ENCODE data around the gene DHRSX. TPM values are rescaled to one million over a fixed set of nuclear protein-coding genes. Genes with fewer than 3 reads are reported as not detected.

The DHRSX gene
- total and polyA plus RNA-seq, 2 of the 13 experiments (the other 11 are each of a cell fraction or from before 2014, with no cell fraction given) = 15.5 to 24.3 TPM

DNA sequence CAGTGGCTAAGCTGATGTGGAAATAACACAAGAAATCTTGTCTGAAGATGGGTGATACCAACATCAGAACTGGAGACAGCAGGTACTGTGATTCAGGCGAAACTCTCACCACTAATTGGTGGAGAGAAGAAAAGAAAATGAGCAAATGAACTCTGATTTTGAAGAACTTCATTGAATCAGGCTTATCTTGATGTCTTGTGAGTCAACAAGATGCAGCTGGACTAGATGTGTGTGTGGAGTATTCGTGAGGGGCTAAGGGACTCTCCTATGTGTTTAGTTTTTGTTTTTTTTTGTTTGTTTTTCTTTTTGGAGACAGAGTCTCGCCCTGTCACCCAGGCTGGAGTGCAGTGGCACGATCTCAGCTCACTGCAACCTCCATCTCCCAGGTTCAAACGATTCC lies 131.6 kb downstream of the DHRSX start (continued):
- TF ChIP-seq, protein P1, sequence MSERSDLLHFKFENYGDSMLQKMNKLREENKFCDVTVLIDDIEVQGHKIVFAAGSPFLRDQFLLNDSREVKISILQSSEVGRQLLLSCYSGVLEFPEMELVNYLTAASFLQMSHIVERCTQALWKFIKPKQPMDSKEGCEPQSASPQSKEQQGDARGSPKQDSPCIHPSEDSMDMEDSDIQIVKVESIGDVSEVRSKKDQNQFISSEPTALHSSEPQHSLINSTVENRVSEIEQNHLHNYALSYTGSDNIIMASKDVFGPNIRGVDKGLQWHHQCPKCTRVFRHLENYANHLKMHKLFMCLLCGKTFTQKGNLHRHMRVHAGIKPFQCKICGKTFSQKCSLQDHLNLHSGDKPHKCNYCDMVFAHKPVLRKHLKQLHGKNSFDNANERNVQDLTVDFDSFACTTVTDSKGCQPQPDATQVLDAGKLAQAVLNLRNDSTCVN (CRISPR knock-in tag; IDR thresholded peaks at IDR 0.05; ENCODE audit: borderline replicate concordance) = no peak

DNA sequence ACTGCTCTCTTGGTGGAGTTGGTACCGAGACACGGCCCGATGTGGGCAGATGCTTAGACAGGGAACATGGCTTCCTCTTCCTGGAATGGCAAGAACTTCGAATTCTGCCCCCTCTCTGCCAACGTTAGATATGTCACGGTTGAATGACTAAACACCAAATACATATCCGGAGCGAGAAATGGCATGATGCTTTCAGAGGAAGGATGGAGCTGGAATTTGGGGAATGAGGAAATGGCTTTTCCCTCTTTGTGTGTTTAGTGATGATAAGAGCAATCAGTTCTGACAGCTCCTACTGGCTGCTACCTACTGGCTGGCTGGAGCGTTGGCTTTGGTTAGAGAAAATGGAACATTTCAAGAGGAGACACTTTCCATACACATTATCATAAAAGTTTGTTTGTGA lies 140.0 kb downstream of the DHRSX start:
- intact Hi-C loops (cut with micrococcal nuclease; ENCODE audit: unreplicated experiment) = no loop called here
- ATAC-seq = no peak
- H3K4me2 ChIP-seq (ENCODE audit: low read depth, low read length) = no peak overlapping the region
- ChIA-PET POLR2A (no interaction called here), CTCF (ENCODE audit: low intra/inter-chr PET ratio, low total read pairs) (no interaction called here)
- in situ Hi-C loops (cut with HindIII; ENCODE audit: extremely low pct_ligation_motif_present, low pct_unique_long_range_greater_than_20kb) = no loop called here
- no peak overlapping the region for H3K9ac ChIP-seq (ENCODE audit: insufficient read depth, low read depth, low read length)
- H3K36me3 ChIP-seq (replicated peaks in 1 of 2; ENCODE audit: control insufficient read depth in 1 of 2, insufficient read depth in 2 of 2, low read length in 2 of 2) = no peaks in the 10 kb centered on the region
- no peak overlapping the region for H3K4me3 ChIP-seq (replicated peaks in 1 of 3; ENCODE audit: insufficient read depth in 1 of 3, low read depth in 2 of 3, low read length in 3 of 3)
- FAIRE-seq = no peak
- H2AFZ ChIP-seq (ENCODE audit: low read length) = no peak overlapping the region
- H4K20me1 ChIP-seq (ENCODE audit: insufficient read depth, low read length) = no peaks in the 10 kb centered on the region
- BruUV-seq (replicated peaks) = no TSS peak
- 90% methylated on average over 9 of the region's 9 CpGs for WGBS (ENCODE audit: low lambda C conversion rate)
- no peaks in the 10 kb centered on the region for H3K4me1 ChIP-seq (ENCODE audit: insufficient read depth, low read length)
- H3K79me2 ChIP-seq (ENCODE audit: insufficient read depth, low read length) = no peaks in the 10 kb centered on the region
- peaks cover 11% of the 10 kb centered on the region; the same call in 1 of the 2 replicates for H3K9me3 ChIP-seq (ENCODE audit: low read length)
- H3K27ac ChIP-seq (ENCODE audit: extremely low read length, insufficient read depth, low read length) = no peak overlapping the region
- peak; percentile 34 for TF ChIP-seq TEAD3 (CRISPR knock-in tag; optimal IDR thresholded peaks at IDR 0.05; ENCODE audit: borderline replicate concordance)
- TF ChIP-seq, protein P2, sequence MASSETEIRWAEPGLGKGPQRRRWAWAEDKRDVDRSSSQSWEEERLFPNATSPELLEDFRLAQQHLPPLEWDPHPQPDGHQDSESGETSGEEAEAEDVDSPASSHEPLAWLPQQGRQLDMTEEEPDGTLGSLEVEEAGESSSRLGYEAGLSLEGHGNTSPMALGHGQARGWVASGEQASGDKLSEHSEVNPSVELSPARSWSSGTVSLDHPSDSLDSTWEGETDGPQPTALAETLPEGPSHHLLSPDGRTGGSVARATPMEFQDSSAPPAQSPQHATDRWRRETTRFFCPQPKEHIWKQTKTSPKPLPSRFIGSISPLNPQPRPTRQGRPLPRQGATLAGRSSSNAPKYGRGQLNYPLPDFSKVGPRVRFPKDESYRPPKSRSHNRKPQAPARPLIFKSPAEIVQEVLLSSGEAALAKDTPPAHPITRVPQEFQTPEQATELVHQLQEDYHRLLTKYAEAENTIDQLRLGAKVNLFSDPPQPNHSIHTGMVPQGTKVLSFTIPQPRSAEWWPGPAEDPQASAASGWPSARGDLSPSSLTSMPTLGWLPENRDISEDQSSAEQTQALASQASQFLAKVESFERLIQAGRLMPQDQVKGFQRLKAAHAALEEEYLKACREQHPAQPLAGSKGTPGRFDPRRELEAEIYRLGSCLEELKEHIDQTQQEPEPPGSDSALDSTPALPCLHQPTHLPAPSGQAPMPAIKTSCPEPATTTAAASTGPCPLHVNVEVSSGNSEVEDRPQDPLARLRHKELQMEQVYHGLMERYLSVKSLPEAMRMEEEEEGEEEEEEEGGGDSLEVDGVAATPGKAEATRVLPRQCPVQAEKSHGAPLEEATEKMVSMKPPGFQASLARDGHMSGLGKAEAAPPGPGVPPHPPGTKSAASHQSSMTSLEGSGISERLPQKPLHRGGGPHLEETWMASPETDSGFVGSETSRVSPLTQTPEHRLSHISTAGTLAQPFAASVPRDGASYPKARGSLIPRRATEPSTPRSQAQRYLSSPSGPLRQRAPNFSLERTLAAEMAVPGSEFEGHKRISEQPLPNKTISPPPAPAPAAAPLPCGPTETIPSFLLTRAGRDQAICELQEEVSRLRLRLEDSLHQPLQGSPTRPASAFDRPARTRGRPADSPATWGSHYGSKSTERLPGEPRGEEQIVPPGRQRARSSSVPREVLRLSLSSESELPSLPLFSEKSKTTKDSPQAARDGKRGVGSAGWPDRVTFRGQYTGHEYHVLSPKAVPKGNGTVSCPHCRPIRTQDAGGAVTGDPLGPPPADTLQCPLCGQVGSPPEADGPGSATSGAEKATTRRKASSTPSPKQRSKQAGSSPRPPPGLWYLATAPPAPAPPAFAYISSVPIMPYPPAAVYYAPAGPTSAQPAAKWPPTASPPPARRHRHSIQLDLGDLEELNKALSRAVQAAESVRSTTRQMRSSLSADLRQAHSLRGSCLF (CRISPR knock-in tag; IDR thresholded peaks at IDR 0.05; ENCODE audit: borderline replicate concordance) = no peak
- TF ChIP-seq RFX3 (CRISPR knock-in tag; IDR thresholded peaks at IDR 0.05) = no peak
- no peak for TF ChIP-seq ZNF737 (CRISPR knock-in tag; IDR thresholded peaks at IDR 0.05; ENCODE audit: borderline replicate concordance)
- no peak for TF ChIP-seq MED1 (CRISPR knock-in tag; IDR thresholded peaks at IDR 0.05)
- no peak for TF ChIP-seq ATF6 (CRISPR knock-in tag; conservative IDR thresholded peaks at IDR 0.05)
- no peak for TF ChIP-seq ZNF205 (CRISPR knock-in tag; IDR thresholded peaks at IDR 0.05)
- TF ChIP-seq ZNF709 (CRISPR knock-in tag; IDR thresholded peaks at IDR 0.05) = no peak
- TF ChIP-seq ELF3 (CRISPR knock-in tag; IDR thresholded peaks at IDR 0.05) = peak; percentile 32; the same call in 1 of the 2 replicates
- TF ChIP-seq ZNF577 (CRISPR knock-in tag; IDR thresholded peaks at IDR 0.05; ENCODE audit: borderline replicate concordance, low read depth) = no peak
- TF ChIP-seq, protein P3, sequence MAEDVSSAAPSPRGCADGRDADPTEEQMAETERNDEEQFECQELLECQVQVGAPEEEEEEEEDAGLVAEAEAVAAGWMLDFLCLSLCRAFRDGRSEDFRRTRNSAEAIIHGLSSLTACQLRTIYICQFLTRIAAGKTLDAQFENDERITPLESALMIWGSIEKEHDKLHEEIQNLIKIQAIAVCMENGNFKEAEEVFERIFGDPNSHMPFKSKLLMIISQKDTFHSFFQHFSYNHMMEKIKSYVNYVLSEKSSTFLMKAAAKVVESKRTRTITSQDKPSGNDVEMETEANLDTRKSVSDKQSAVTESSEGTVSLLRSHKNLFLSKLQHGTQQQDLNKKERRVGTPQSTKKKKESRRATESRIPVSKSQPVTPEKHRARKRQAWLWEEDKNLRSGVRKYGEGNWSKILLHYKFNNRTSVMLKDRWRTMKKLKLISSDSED (CRISPR knock-in tag; IDR thresholded peaks at IDR 0.05) = no peak
- peak; percentile 8 for DNase-seq (ENCODE audit: low spot score)
- H3K27me3 ChIP-seq (ENCODE audit: control insufficient read depth in 1 of 2, insufficient read depth in 2 of 2, low read length in 2 of 2) = no peaks in the 10 kb centered on the region

Measured in HepG2 (cell line).